CD4-positive, alpha-beta T cell treated with Interleukin-17A for 4 hours (primary cell): ENCODE measurements around the gene ATF4.
"Not testable (repeated sequence)": the region's sequence is repeated elsewhere in the genome, so short reads cannot be mapped to it uniquely, and the experiment has no call there.

Source experiments
- DNase-seq: peaks from one replicate; pipeline ENCODE4 v3.0.0-alpha.2; 2020; ENCODE audit warnings: mixed read lengths

Gene ATF4

DNA sequence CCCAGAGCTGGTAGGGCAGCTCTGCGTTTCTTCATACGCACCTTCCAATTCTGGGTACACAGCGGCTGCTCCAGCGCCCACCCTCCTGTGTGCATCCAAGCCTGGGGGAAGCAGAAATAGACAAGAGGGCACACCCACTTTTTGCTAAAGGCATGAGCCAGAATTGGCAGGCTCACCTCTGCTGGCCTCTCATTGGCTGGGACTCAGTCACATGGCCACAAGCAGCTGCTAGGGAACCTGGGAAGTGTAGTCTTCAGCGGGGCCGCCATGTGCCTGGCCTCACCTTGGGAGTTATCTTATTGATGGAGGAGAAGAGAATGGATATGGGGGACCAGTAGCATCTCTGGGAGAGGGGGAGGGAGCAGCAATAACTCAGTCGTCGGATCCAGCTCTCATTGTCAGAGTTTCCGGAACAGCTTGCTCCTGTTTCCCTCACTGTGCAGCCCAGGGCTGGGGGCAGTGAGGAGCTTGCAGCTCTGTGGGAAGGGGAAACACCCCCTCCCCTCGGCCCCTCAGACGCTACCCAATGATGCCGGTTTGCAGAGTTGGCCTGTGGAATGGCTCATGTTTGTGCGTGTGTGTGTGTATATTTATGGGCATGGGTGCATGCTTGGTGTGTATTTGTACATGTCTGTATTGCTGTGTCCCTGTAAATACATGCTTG lies 30.1 kb upstream of the ATF4 start:
- DNase-seq: peak; percentile 80

- DNase-seq: no peak
Observed at GRCh38 chr22:39490966-39491680, 29.2 kb upstream of the ATF4 start.

DNA sequence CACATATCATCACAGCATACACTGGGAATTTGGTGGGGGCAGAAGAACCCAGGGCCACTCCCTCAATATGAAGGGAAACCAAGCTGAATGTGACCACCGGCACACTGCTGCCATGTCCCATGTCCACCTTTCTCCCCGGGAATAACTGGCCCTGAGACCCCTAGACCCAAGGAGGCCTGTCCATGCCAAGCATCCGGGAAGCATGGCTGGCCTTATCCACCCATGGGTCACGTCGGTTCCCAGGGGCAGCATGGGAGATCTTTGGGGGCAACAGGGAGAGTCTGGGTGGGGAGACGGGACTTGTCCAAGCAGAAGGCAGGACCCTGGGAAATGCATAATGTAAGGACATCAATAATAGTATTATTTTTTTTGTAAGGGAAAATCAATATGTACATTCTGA lies 28.7 kb upstream of the ATF4 start:
- DNase-seq: no peak

- DNase-seq: no peak
Observed at GRCh38 chr22:39492186-39492585, 28.2 kb upstream of the ATF4 start.

- DNase-seq: no peak
Observed at GRCh38 chr22:39493759-39494158, 26.6 kb upstream of the ATF4 start.

- DNase-seq: no peak
Observed at GRCh38 chr22:39494471-39495120, 25.8 kb upstream of the ATF4 start.

DNA sequence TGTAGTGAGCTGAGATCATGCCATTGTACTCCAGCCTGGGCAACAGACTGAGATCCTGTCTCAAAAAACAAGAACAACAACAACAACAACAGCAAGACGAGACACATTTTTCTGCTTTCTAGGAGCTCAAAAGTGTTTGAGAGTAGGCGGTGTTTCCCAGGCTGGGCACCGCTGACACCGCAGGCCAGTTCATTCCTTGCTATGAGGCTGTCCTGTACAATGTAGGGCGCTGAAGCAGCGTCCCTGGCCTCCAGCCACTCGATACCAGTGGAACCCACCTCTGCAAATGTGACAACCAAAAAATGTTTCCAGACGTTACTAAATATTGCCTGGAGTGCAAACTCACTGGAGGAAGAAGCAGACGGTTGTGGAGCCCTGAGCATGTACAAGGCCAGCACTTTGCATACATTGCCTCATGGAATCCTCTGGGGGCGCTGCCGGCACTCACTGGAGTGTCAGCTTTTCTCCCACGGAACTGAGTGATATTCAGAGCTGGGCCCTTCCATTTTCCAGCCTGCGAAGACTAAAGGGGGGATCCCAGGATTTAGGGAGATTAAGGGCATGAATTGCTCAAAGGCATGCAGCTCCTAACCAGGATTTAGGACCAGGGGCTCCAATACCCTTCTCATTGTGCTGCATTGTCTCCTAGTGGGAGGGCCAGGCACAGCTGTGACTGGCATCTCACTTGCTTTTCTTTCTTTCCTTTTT lies 24.1 kb upstream of the ATF4 start:
- peak; percentile 72 for DNase-seq

- DNase-seq: no peak
Observed at GRCh38 chr22:39497429-39497828, 22.9 kb upstream of the ATF4 start.

- no peak for DNase-seq
Observed at GRCh38 chr22:39498368-39498767, 22.0 kb upstream of the ATF4 start.

GRCh38 chr22:39498802-39499201 lies 21.6 kb upstream of the ATF4 start:
- DNase-seq: no peak

DNA sequence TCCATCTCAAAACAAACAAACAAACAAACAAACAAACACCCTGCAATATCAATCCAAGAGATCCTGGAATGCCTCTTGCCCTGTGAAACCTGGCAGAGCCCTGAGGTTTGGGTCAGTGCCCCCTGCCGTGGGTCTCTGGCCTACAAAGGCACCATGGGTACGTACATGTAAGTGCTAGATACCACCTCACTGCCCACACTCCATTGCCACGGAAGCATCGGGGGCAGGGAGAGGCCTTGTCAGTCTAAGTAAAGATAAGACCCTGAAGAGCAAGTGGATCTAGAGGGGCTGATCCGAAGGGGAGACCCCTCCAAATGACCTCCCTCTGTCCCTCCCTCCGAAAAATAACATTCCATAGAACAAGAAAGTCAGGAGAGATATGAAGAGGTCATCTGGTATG lies 20.3 kb upstream of the ATF4 start:
- no peak for DNase-seq

- no peak for DNase-seq
Observed at GRCh38 chr22:39501644-39502108, 18.7 kb upstream of the ATF4 start.

DNA sequence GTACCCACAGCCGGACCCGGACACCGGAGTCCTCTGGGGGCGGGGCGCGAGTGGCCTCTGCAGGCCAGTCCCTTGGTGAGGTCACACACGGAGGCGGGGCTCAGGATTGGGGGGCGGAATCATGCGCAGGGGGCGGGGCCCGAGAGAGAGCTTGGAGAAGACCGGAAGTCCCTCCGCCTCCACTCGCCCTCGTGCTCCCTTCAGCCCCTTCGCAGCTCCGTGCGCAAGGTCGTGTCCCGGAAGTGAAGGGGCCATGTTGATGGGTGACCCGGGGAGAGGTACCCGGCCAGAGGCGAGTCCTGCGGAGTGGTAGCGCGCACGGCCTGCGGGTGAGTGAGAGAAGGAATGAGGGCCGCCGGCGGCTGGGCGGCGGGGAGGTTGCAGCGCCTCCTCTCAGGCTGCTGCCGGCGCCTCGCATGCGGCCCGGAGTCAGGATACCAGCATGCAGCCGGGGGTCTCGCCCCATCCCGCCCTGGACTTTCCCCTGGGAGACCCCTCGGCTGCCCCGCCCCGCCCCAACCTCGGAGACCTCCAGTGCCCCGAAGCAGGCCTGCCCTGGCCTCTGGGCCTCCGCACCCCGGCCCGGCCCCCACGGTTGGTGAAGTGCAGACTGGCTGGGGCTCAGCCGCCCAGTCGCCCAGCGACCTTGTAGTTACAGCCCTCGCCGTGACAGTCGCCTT lies 18.1 kb upstream of the ATF4 start, which contains the start of gene MIEF1:
TSS of gene MIEF1 (plus strand) at position 182 of the 680 bp plus-strand sequence. CDS start 9,005 bp downstream, outside the sequence.
- DNase-seq: peak; percentile 95

DNA sequence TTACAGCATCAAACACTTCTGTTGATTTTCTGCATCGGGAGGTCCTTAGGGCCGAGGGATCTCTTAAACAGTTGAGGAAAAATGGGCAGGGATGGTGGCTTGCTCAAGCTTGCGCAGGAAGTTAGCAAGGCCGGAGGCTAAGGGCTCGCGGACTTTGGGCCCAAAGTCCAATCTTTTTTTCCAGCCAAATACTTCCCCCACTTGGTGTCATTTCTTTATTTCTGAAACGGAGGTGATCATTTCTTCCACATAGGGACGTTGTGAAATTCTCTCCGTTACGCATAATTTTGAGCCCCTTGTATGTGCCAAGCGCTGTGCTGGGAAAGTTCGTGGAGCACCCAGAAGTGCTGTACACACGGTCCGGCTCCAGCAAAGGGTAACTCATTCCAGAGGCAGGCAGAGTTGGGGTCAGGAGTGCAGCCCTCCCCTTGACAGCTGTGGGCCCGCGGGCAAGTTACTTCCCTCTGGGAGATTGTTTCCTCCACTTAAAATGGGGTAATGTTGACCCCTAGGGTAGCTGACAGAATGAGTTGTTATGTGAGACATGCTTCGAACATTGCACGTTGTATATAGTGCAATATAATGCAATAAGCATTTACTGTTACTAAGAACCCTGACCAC lies 17.5 kb upstream of the ATF4 start:
- DNase-seq: no peak

- no peak for DNase-seq
Observed at GRCh38 chr22:39503630-39504029, 16.7 kb upstream of the ATF4 start.

DNA sequence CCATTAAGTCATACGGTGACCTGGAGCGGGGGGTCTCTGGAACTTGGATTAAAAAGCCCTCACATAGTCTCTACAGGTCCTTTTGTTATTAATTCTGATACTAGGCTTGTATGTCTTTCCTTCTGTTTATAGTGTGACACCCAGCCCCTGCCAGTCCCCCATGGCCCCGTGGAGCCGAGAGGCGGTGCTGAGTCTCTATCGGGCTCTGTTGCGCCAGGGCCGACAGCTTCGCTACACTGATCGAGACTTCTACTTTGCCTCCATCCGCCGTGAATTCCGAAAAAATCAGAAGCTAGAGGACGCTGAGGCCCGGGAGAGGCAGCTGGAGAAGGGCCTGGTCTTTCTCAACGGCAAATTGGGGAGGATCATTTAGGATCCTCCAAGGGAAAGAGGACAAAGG lies 16.3 kb upstream of the ATF4 start:
- no peak for DNase-seq

DNA sequence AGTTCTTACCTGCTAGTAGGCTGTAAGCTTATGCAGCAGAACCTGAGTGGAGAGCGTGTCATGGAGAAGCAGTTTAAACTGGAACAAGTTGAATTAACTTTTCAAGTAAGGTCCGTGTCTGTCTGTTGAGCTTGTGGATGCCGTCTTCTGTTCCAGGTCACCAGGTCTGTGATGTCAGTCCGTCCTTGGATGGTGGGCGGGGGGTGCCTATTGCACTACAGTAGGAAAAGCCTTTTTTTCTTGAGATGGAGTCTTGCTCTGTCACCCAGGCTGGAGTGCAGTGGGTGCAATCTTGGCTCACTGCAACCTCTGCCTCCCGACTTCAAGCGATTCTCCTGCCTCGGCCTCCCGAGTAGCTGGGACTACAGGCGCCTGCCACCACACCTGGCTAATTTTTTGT lies 13.3 kb upstream of the ATF4 start:
- DNase-seq: not testable (repeated sequence)

- no peak for DNase-seq
Observed at GRCh38 chr22:39508393-39508792, 12.0 kb upstream of the ATF4 start.

DNA sequence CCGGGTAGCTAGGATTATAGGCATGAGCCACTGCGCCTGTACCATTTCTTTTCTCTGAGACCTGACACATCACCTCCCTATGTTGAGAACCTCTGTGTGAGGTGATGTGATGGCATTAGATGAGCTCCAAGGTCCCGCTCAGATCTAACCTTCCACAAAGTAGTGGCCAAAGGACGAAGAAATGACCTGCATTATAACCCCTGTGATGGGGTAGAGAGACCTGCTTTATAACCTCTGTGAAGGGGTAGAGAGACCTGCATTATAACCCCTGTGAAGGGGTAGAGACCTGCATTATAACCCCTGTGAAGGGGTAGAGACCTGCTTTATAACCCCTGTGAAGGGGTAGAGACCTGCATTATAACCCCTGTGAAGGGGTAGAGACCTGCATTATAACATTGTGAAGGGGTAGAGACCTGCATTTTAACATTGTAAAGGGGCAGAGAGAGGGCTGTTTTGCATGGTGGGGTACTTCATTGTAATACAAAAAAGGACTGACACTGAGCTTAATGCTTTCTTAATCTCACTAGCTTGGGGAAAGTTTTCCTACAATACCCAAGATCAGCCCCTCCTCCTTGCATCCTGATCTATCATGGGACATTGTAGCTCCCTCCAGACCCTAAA lies 9.7 kb upstream of the ATF4 start:
- DNase-seq: no peak

DNA sequence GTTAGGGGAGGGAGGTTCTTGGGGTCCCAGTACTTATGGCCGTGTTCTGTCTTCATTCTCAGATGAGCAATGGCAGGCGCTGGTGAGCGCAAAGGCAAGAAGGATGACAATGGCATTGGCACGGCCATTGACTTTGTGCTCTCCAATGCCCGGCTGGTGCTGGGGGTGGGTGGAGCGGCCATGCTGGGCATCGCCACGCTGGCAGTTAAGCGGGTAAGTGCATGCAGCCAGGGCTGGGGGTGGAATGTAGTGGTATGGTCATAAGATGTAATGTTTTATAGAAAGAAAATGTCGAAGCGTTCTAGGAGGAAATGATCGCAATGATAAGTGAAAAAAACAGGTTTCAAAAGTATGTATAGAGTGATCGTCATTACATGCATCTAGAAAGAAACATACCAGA lies 9.1 kb upstream of the ATF4 start:
- DNase-seq: no peak

DNA sequence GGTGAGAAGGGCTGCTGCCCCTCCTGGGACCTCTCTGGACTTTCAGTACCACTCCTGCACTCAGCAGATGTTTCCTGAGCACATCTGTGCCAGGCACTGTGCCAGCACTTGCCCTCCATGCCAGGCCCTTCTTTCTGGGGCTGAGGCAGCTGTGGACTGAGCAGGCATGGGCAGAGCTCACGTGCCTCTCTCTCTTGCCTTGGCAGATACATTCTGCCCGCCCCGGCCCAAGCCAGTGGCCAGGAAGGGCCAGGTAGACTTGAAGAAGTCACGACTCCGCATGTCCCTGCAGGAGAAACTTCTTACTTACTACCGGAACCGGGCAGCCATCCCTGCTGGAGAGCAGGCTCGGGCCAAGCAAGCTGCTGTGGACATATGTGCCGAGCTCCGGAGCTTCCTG lies 8.3 kb upstream of the ATF4 start:
- no peak for DNase-seq

GRCh38 chr22:39513791-39514190 lies 6.6 kb upstream of the ATF4 start:
- DNase-seq: no peak
